Fibroblast of the aortic adventitia (primary cell): ENCODE measurements around the gene EMC6. TPM values are rescaled to one million over a fixed set of nuclear protein-coding genes. Genes with fewer than 3 reads are reported as not detected.
A peak's percentile ranks its signal among the peaks of the same experiment; 100 is the strongest.

ENCODE experiments used
- DNase-seq: peaks from one replicate; pipeline ENCODE4 v3.0.0-alpha.2; 2010; ENCODE audit warnings: low read depth
- H3K4me3 ChIP-seq: 2 replicates; pipeline ENCODE4 v1.5.1; 2011; ENCODE audit warnings: low read depth, mild to moderate bottlenecking, control low read depth, low read length, moderate library complexity
- total RNA-seq: library from RNA; depleted of rRNA; stranded (reverse); fragments of >200 nt; gene quantifications from 2 replicates; pipeline ENCODE4 v1.2.3, GENCODE V29; 2012; ENCODE audit warnings: low replicate concordance
- TF ChIP-seq, protein P1 (sequence below): IDR thresholded peaks from 2 replicates; pipeline ENCODE4 v1.5.1; 2011; ENCODE audit warnings: mild to moderate bottlenecking, low read length, control low read depth, inconsistent platforms; ENCODE audit not compliant: insufficient read depth

The EMC6 gene
- total RNA-seq, 1 donor: 17.9 TPM

DNA sequence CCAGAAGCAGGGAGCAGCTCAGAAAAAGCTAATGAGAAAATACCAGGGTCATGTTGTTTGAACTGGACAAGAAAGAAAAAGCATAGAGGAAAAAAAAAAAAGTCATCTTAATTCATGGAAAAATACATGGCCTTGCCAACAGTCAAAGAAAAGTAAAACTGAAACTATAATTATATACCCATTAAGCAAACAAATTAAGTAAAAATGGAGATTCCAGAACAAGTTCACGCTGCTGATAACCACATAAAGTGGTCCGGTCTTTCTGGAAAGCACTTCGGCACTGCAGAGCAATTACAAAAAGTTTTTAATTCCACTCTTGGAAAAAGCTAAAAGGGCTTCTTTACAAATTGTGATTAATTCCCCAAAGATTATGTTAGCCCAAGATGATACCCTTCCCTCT, 39.8 kb downstream of the EMC6 start:
- H3K4me3 ChIP-seq: no peak overlapping the region
- DNase-seq: no peak
- TF ChIP-seq, protein P1, sequence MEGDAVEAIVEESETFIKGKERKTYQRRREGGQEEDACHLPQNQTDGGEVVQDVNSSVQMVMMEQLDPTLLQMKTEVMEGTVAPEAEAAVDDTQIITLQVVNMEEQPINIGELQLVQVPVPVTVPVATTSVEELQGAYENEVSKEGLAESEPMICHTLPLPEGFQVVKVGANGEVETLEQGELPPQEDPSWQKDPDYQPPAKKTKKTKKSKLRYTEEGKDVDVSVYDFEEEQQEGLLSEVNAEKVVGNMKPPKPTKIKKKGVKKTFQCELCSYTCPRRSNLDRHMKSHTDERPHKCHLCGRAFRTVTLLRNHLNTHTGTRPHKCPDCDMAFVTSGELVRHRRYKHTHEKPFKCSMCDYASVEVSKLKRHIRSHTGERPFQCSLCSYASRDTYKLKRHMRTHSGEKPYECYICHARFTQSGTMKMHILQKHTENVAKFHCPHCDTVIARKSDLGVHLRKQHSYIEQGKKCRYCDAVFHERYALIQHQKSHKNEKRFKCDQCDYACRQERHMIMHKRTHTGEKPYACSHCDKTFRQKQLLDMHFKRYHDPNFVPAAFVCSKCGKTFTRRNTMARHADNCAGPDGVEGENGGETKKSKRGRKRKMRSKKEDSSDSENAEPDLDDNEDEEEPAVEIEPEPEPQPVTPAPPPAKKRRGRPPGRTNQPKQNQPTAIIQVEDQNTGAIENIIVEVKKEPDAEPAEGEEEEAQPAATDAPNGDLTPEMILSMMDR: no peak

DNA sequence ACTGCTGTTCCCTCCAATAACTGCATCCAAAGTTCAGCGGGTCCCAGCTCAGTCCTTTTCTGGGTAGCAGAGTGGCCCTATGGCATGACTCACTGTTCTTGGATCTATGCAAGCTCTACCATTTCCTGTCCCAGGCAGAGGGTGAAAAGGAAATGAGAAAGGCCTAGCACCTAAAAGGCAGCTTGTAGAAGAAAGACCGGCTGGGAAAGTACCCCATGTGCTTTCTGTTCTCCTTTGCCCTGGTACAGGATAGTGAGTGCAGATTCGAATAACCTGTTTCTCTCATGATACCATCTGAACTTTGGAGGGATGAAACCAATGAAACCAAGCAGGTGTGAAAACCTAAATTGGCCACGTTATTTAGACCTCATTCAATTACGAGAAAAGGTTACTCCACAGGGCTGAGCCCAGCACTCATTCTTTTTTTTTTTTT, 42.4 kb downstream of the EMC6 start:
- TF ChIP-seq, protein P1: no peak
- H3K4me3 ChIP-seq: no peak overlapping the region
- DNase-seq: peak; percentile 26

DNA sequence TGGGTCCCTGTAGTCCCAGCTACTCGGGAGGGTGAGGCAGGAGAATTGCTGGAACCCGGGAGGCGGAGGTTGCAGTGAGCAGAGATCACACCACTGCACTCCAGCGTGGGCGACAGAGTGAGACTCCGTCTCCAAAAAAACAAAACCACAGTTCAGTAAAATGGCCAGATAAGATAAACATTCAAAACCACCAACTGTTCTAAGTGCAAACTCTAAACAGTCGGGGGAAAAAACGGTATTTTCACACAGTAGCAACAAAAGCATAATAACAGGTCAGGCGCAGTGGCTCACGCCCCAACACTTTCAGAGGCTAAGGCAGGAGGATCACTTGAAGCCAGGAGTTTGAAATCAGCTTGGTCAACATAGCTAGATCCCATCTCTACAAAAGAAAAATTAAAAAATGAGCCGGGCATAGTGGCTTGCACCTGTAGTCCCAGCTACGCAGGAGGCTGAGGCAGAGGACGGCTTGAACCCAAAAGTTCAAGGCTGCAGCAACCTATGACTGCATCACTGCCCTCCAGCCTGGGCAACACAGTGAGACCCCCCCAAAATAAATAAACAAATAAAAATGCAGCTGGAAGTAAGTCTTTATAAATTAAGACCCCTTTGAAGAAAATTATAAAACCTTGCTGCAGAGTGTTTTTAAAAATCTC, 44.3 kb downstream of the EMC6 start:
- no peak for DNase-seq
- no peak overlapping the region for H3K4me3 ChIP-seq

DNA sequence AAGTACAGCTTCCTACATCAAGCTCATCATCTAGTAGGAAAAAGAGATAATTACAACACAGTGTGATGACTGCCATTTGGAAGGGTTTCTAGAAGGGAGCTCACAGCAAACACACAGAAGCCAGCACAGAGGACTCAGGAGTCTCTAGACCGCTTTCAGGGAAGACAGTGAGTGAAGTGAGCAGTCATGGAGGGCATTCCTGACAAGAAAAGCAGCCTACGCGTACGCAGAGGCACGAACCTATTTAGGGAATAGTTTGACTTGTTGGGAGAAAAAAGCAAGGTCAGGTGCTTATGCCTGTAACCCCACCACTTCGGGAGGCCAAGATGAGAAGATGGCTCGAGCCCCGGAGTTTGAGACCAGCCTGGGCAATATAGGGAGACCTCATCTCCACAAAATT, 46.7 kb downstream of the EMC6 start:
- no peak for DNase-seq
- TF ChIP-seq, protein P1: no peak
- no peak overlapping the region for H3K4me3 ChIP-seq

More for the DNA sequence above, 44.3 kb downstream of the EMC6 start:
- TF ChIP-seq, protein P1: no peak

DNA sequence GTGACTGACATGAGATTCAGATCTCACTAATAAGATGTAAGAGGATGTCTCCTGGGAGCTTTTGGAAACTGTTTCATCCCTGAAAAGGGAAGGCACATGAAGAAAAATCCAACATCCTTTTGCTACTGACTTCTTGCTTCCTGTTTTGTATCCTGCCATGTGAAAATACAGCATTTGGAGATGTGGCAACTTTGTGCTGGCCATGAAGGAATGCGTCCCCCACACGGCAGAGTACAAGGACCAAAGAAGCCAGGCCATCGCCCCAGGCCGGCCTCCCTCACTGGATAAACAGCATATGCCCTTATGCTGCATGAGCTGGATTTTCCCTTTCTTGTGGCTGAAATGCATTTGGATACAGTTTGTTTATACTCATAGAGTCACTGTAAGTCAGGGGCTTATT, 49.6 kb downstream of the EMC6 start:
- TF ChIP-seq, protein P1: no peak
- DNase-seq: no peak
- H3K4me3 ChIP-seq: no peak overlapping the region

DNA sequence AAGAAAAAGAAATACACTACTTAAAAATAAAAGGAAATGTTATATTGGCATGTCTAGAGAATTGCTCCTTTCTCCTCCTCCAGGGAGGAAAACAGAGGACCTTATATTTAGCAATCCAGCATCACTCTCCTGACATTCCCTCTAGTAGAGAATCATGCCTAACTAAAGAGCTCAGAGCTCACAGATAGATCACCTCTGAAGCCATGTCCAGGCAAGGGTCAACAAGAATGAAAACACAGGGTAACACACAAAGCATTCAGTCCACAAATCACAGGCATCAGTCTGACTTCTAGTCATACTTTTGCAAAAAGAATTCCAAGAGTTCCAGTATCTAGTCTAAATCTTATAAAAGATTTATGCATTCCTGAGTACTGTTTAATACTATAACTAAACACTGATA, 50.7 kb downstream of the EMC6 start:
- DNase-seq: no peak
- TF ChIP-seq, protein P1: no peak

More for the DNA sequence above, 50.7 kb downstream of the EMC6 start:
- no peak overlapping the region for H3K4me3 ChIP-seq

Other genes starting within 250 kb of the EMC6 start
- gene OR1E2, start 235.0 kb upstream of the EMC6 start, total RNA-seq: not detected in 2 replicates
- gene SPATA22, start 197.0 kb upstream of the EMC6 start, total RNA-seq: not detected in 2 replicates
- gene ASPA, start 192.8 kb upstream of the EMC6 start, total RNA-seq: 1.9 and 9.7 TPM in 2 replicates
- gene TRPV3, start 111.0 kb upstream of the EMC6 start, total RNA-seq: 1.5 and 1.9 TPM in 2 replicates
- 2.3 and 16.0 TPM in 2 replicates for gene TRPV1, start 59.4 kb upstream of the EMC6 start, total RNA-seq
- gene SHPK, start 32.6 kb upstream of the EMC6 start, total RNA-seq: 2.9 and 15.0 TPM in 2 replicates
- gene CTNS, start 32.1 kb upstream of the EMC6 start, total RNA-seq: 13.3 and 27.7 TPM in 2 replicates
- 87.5 and 222 TPM in 2 replicates for gene TAX1BP3, start 234 bp upstream of the EMC6 start, total RNA-seq
- 0.27 and 1.2 TPM in 2 replicates for gene P2RX5, start 27.3 kb downstream of the EMC6 start, total RNA-seq
- 0.49 and 10.5 TPM in 2 replicates for gene HASPIN, start 55.1 kb downstream of the EMC6 start, total RNA-seq
- gene ITGAE, start 132.4 kb downstream of the EMC6 start, total RNA-seq: 19.7 and 37.4 TPM in 2 replicates
- 17.1 and 22.9 TPM in 2 replicates for gene NCBP3, start 177.4 kb downstream of the EMC6 start, total RNA-seq
- gene CAMKK1, start 224.2 kb downstream of the EMC6 start, total RNA-seq: 8.3 and 17.7 TPM in 2 replicates
- not detected in 2 replicates for gene P2RX1, start 247.7 kb downstream of the EMC6 start, total RNA-seq